ENCODE results near the gene SHISAL2A. TPM values are rescaled to one million over a fixed set of nuclear protein-coding genes. Genes with fewer than 3 reads are reported as not detected.

The SHISAL2A gene
- polyA plus RNA-seq, 4 donors: 0.35 to 0.45 TPM; not detected in 2

GRCh38 chr1:52659356-52659755 lies 26.4 kb downstream of the SHISAL2A start:
- H3K27ac ChIP-seq (ENCODE audit: low read depth in 1 of 3, low read length in 2 of 3): no peak overlapping the region
- H3K9me3 ChIP-seq (ENCODE audit: control insufficient read depth in 2 of 2, insufficient read depth in 1 of 2, low read depth in 1 of 2, low read length in 1 of 2): no peaks in the 10 kb centered on the region
- FAIRE-seq (no peak), DNase-seq (no peak)
- no peaks in the 10 kb centered on the region for H3K27me3 ChIP-seq (ENCODE audit: control insufficient read depth in 3 of 3, insufficient read depth in 3 of 3, low read length in 3 of 3)
- no peaks in the 10 kb centered on the region for H3K36me3 ChIP-seq (ENCODE audit: control insufficient read depth in 3 of 3, insufficient read depth in 2 of 3, low read depth in 1 of 3, low read length in 3 of 3)
- WGBS, 3 donors: 93 to 95% (median 95%) methylated on average over 3 of the region's 3 CpGs
- no peak overlapping the region for H3K4me3 ChIP-seq (ENCODE audit: low read depth in 1 of 3, low read length in 3 of 3)
- H3K4me1 ChIP-seq (ENCODE audit: control insufficient read depth in 3 of 3, insufficient read depth in 2 of 3, low read depth in 1 of 3, low read length in 2 of 3): peaks cover 0 to 3% (median 0%) of the 10 kb centered on the region in 3 donors

- H3K27ac ChIP-seq (ENCODE audit: low read depth in 1 of 3, low read length in 2 of 3): no peak overlapping the region
- peaks cover 0 to 6% (median 0%) of the 10 kb centered on the region in 3 donors for H3K4me1 ChIP-seq (ENCODE audit: control insufficient read depth in 3 of 3, insufficient read depth in 2 of 3, low read depth in 1 of 3, low read length in 2 of 3)
- DNase-seq: no peak
- no peak for FAIRE-seq
- H3K9me3 ChIP-seq (ENCODE audit: control insufficient read depth in 2 of 2, insufficient read depth in 1 of 2, low read depth in 1 of 2, low read length in 1 of 2): no peaks in the 10 kb centered on the region
- H3K27me3 ChIP-seq (ENCODE audit: control insufficient read depth in 3 of 3, insufficient read depth in 3 of 3, low read length in 3 of 3): no peaks in the 10 kb centered on the region
- no peaks in the 10 kb centered on the region for H3K36me3 ChIP-seq (ENCODE audit: control insufficient read depth in 3 of 3, insufficient read depth in 2 of 3, low read depth in 1 of 3, low read length in 3 of 3)
- no peak overlapping the region for H3K4me3 ChIP-seq (ENCODE audit: low read depth in 1 of 3, low read length in 3 of 3)
- WGBS, 3 donors: 80 to 85% (median 82%) methylated on average over 13 of the region's 13 CpGs
Observed at GRCh38 chr1:52659851-52660596, 27.1 kb downstream of the SHISAL2A start.

GRCh38 chr1:52660807-52661206 lies 27.8 kb downstream of the SHISAL2A start:
- 62 to 75% (median 70%) methylated on average over 3 of the region's 3 CpGs for WGBS, 3 donors
- no peak overlapping the region for H3K27ac ChIP-seq (ENCODE audit: low read depth in 1 of 3, low read length in 2 of 3)
- no peaks in the 10 kb centered on the region for H3K9me3 ChIP-seq (ENCODE audit: control insufficient read depth in 2 of 2, insufficient read depth in 1 of 2, low read depth in 1 of 2, low read length in 1 of 2)
- FAIRE-seq (no peak), DNase-seq (no peak)
- H3K36me3 ChIP-seq (ENCODE audit: control insufficient read depth in 3 of 3, insufficient read depth in 2 of 3, low read depth in 1 of 3, low read length in 3 of 3): no peaks in the 10 kb centered on the region
- H3K4me3 ChIP-seq (ENCODE audit: low read depth in 1 of 3, low read length in 3 of 3): no peak overlapping the region
- H3K27me3 ChIP-seq (ENCODE audit: control insufficient read depth in 3 of 3, insufficient read depth in 3 of 3, low read length in 3 of 3): no peaks in the 10 kb centered on the region
- H3K4me1 ChIP-seq (ENCODE audit: control insufficient read depth in 3 of 3, insufficient read depth in 2 of 3, low read depth in 1 of 3, low read length in 2 of 3): peaks cover 0 to 11% (median 0%) of the 10 kb centered on the region in 3 donors

- H3K4me3 ChIP-seq (ENCODE audit: low read depth in 1 of 3, low read length in 3 of 3): no peak overlapping the region
- no peak for FAIRE-seq
- 40 to 58% (median 46%) methylated on average over 13 of the region's 13 CpGs for WGBS, 3 donors
Observed at GRCh38 chr1:52662645-52663313, 29.8 kb downstream of the SHISAL2A start.

GRCh38 chr1:52663716-52664115 lies 30.7 kb downstream of the SHISAL2A start:
- DNase-seq (no peak), FAIRE-seq (no peak)
- H3K36me3 ChIP-seq (ENCODE audit: control insufficient read depth in 3 of 3, insufficient read depth in 2 of 3, low read depth in 1 of 3, low read length in 3 of 3): no peaks in the 10 kb centered on the region
- no peak overlapping the region for H3K4me3 ChIP-seq (ENCODE audit: low read depth in 1 of 3, low read length in 3 of 3)
- no peaks in the 10 kb centered on the region for H3K27me3 ChIP-seq (ENCODE audit: control insufficient read depth in 3 of 3, insufficient read depth in 3 of 3, low read length in 3 of 3)
- H3K9me3 ChIP-seq (ENCODE audit: control insufficient read depth in 2 of 2, insufficient read depth in 1 of 2, low read depth in 1 of 2, low read length in 1 of 2): no peaks in the 10 kb centered on the region
- WGBS, 3 donors: 90 to 97% (median 97%) methylated on average over 5 of the region's 5 CpGs
- no peak overlapping the region for H3K27ac ChIP-seq (ENCODE audit: low read depth in 1 of 3, low read length in 2 of 3)
- H3K4me1 ChIP-seq (ENCODE audit: control insufficient read depth in 3 of 3, insufficient read depth in 2 of 3, low read depth in 1 of 3, low read length in 2 of 3): peaks cover 0 to 18% (median 0%) of the 10 kb centered on the region in 3 donors

More at GRCh38 chr1:52662645-52663313, 29.8 kb downstream of the SHISAL2A start:
- Histone ChIP-seq H3K27me3 (ENCODE audit: control insufficient read depth in 3 of 3, insufficient read depth in 3 of 3, low read length in 3 of 3) (no peaks in the 10 kb centered on the region), H3K36me3 (ENCODE audit: control insufficient read depth in 3 of 3, insufficient read depth in 2 of 3, low read depth in 1 of 3, low read length in 3 of 3) (no peaks in the 10 kb centered on the region), H3K9me3 (ENCODE audit: control insufficient read depth in 2 of 2, insufficient read depth in 1 of 2, low read depth in 1 of 2, low read length in 1 of 2) (no peaks in the 10 kb centered on the region), H3K27ac (ENCODE audit: low read depth in 1 of 3, low read length in 2 of 3) (no peak overlapping the region), H3K4me1 (ENCODE audit: control insufficient read depth in 3 of 3, insufficient read depth in 2 of 3, low read depth in 1 of 3, low read length in 2 of 3) (peaks cover 0 to 11% (median 0%) of the 10 kb centered on the region in 3 donors)
- DNase-seq: peak in 1 of 2 donors; percentile 66

- FAIRE-seq: no peak
- DNase-seq: peak in 1 of 2 donors; percentile 30
- H3K36me3 ChIP-seq (ENCODE audit: control insufficient read depth in 3 of 3, insufficient read depth in 2 of 3, low read depth in 1 of 3, low read length in 3 of 3): no peaks in the 10 kb centered on the region
- no peaks in the 10 kb centered on the region for H3K9me3 ChIP-seq (ENCODE audit: control insufficient read depth in 2 of 2, insufficient read depth in 1 of 2, low read depth in 1 of 2, low read length in 1 of 2)
- H3K4me1 ChIP-seq (ENCODE audit: control insufficient read depth in 3 of 3, insufficient read depth in 2 of 3, low read depth in 1 of 3, low read length in 2 of 3): peaks cover 0 to 19% (median 0%) of the 10 kb centered on the region in 3 donors
- no peak overlapping the region for H3K4me3 ChIP-seq (ENCODE audit: low read depth in 1 of 3, low read length in 3 of 3)
- H3K27me3 ChIP-seq (ENCODE audit: control insufficient read depth in 3 of 3, insufficient read depth in 3 of 3, low read length in 3 of 3): no peaks in the 10 kb centered on the region
- no peak overlapping the region for H3K27ac ChIP-seq (ENCODE audit: low read depth in 1 of 3, low read length in 2 of 3)
- 77 to 85% (median 83%) methylated on average over 8 of the region's 8 CpGs for WGBS, 3 donors
Observed at GRCh38 chr1:52665006-52665941, 32.3 kb downstream of the SHISAL2A start.

GRCh38 chr1:52667290-52667689 lies 34.3 kb downstream of the SHISAL2A start:
- DNase-seq: no peak
- H3K36me3 ChIP-seq (ENCODE audit: control insufficient read depth in 3 of 3, insufficient read depth in 2 of 3, low read depth in 1 of 3, low read length in 3 of 3): no peaks in the 10 kb centered on the region
- no peaks in the 10 kb centered on the region for H3K27me3 ChIP-seq (ENCODE audit: control insufficient read depth in 3 of 3, insufficient read depth in 3 of 3, low read length in 3 of 3)
- H3K4me3 ChIP-seq (ENCODE audit: low read depth in 1 of 3, low read length in 3 of 3): no peak overlapping the region
- no peak for FAIRE-seq
- no peaks in the 10 kb centered on the region for H3K9me3 ChIP-seq (ENCODE audit: control insufficient read depth in 2 of 2, insufficient read depth in 1 of 2, low read depth in 1 of 2, low read length in 1 of 2)
- whole genome bisulfite sequencing, 3 donors: 84 to 90% (median 86%) methylated on average over 5 of the region's 5 CpGs
- no peak overlapping the region for H3K27ac ChIP-seq (ENCODE audit: low read depth in 1 of 3, low read length in 2 of 3)
- peaks cover 0 to 19% (median 0%) of the 10 kb centered on the region in 3 donors for H3K4me1 ChIP-seq (ENCODE audit: control insufficient read depth in 3 of 3, insufficient read depth in 2 of 3, low read depth in 1 of 3, low read length in 2 of 3)

GRCh38 chr1:52667984-52668383 lies 35.0 kb downstream of the SHISAL2A start:
- Histone ChIP-seq H3K9me3 (ENCODE audit: control insufficient read depth in 2 of 2, insufficient read depth in 1 of 2, low read depth in 1 of 2, low read length in 1 of 2) (no peaks in the 10 kb centered on the region), H3K4me3 (ENCODE audit: low read depth in 1 of 3, low read length in 3 of 3) (no peak overlapping the region), H3K36me3 (ENCODE audit: control insufficient read depth in 3 of 3, insufficient read depth in 2 of 3, low read depth in 1 of 3, low read length in 3 of 3) (no peaks in the 10 kb centered on the region), H3K27ac (ENCODE audit: low read depth in 1 of 3, low read length in 2 of 3) (no peak overlapping the region), H3K4me1 (ENCODE audit: control insufficient read depth in 3 of 3, insufficient read depth in 2 of 3, low read depth in 1 of 3, low read length in 2 of 3) (peaks cover 0 to 18% (median 0%) of the 10 kb centered on the region in 3 donors), H3K27me3 (ENCODE audit: control insufficient read depth in 3 of 3, insufficient read depth in 3 of 3, low read length in 3 of 3) (no peaks in the 10 kb centered on the region)
- DNase-seq: peak in 1 of 2 donors; percentile 30
- no peak for FAIRE-seq
- 83 to 89% (median 83%) methylated on average over 3 of the region's 3 CpGs for WGBS, 3 donors

All from small intestine (tissue), 7 donors.